PFSK-1 (cell line): ENCODE results near the gene RHOF.

Experiments used
- FOXP2 ChIP-seq: optimal IDR thresholded peaks from 2 replicates; pipeline ENCODE3; 2011; ENCODE audit warnings: borderline replicate concordance, control low read depth, inconsistent platforms; ENCODE audit not compliant: insufficient read depth; ENCODE audit errors: extremely low read length, extremely low read depth
- POLR2AphosphoS5 ChIP-seq: IDR thresholded peaks from 2 replicates; pipeline ENCODE4 v1.6.1; 2012; ENCODE audit warnings: low read depth, mild to moderate bottlenecking, control low read depth, low read length, moderate library complexity
- REST ChIP-seq, 2 experiments: IDR thresholded peaks; 2 replicates each; pipeline versions ENCODE4 v1.6.1 to v1.8.0; 2011 to 2012; ENCODE audit warnings: low read depth in 2 of 2, low read length in 2 of 2, control low read depth in 1 of 2, inconsistent platforms in 1 of 2, mild to moderate bottlenecking in 1 of 2, moderate library complexity in 1 of 2; ENCODE audit not compliant: insufficient read depth in 1 of 2
- TAF1 ChIP-seq: IDR thresholded peaks from 2 replicates; pipeline ENCODE4 v1.6.1; 2012; ENCODE audit warnings: low read length, control low read depth, borderline replicate concordance; ENCODE audit not compliant: insufficient read depth

- no peak for TF ChIP-seq TAF1
- TF ChIP-seq REST (IDR thresholded peaks at IDR 0.05; ENCODE audit: insufficient read depth in 1 of 2, low read depth in 2 of 2, low read length in 2 of 2), result no peak
- no peak for TF ChIP-seq POLR2AphosphoS5
- no peak for TF ChIP-seq FOXP2
Measured at GRCh38 chr12:121823727-121824115, 30.2 kb upstream of the RHOF start.
